Peyer's patch (tissue), 4 donors: Measurements from ENCODE around the gene TNIP3. TPM values are rescaled to one million over a fixed set of nuclear protein-coding genes. Genes with fewer than 3 reads are reported as not detected.

Experiments used
- DNase-seq, 3 donors: peaks; one replicate each; pipeline ENCODE4 v3.0.0-alpha.2; 2017 to 2019
- H3K27ac ChIP-seq, 4 donors: fragments of 200-600 bp; sonication (generic); one replicate each; pipeline ENCODE4 v1.5.1; 2016 to 2019
- H3K27me3 ChIP-seq, 2 donors: fragments of 200-600 bp; sonication (generic); one replicate each; pipeline ENCODE4 v1.5.1; 2019
- H3K36me3 ChIP-seq, 3 donors: fragments of 200-600 bp; sonication (generic); one replicate each; pipeline ENCODE4 v1.5.1; 2016 to 2019
- H3K4me1 ChIP-seq, 4 donors: fragments of 200-600 bp; sonication (generic); one replicate each; pipeline ENCODE4 v1.5.1; 2016 to 2019
- H3K4me3 ChIP-seq, 4 donors: fragments of 200-600 bp; sonication (generic); 1 replicate in 3 of 4; 2 replicates in 1 of 4; pipeline ENCODE4 v1.5.1; 2016 to 2019; ENCODE audit warnings: mild to moderate bottlenecking in 1 of 4
- H3K9me3 ChIP-seq, 4 donors: fragments of 200-600 bp; sonication (generic); one replicate each; pipeline ENCODE4 v1.5.1; 2016 to 2019; ENCODE audit warnings: mild to moderate bottlenecking in 1 of 4
- CTCF ChIP-seq, 6 experiments: fragments of 450-650 bp in 4 of 6; fragments of 200-600 bp in 2 of 6; sonication (generic) in 1 of 6; IDR thresholded peaks; one replicate each; pipeline ENCODE4 v1.5.1; 2017 to 2019; ENCODE audit warnings: antibody characterized with exemption in 6 of 6, mild to moderate bottlenecking in 3 of 6, moderate library complexity in 1 of 6
- POLR2A ChIP-seq, 2 donors: fragments of 450-650 bp; IDR thresholded peaks; one replicate each; pipeline ENCODE4 v1.5.1; 2017; ENCODE audit warnings: antibody characterized with exemption in 2 of 2, mild to moderate bottlenecking in 2 of 2, moderate library complexity in 2 of 2
- small RNA-seq, 2 donors: library from RNA; depleted of rRNA; stranded (forward); fragments of <200 nt; gene quantifications; one replicate each; pipeline ENCODE3, GENCODE V24; 2016
- total RNA-seq, 4 donors: library from RNA; depleted of rRNA; stranded (reverse); fragments of >200 nt; gene quantifications; one replicate each; pipeline ENCODE4 v1.1.0, GENCODE V29; 2016

TNIP3 gene
- total RNA-seq, 4 donors from 2014 or later: 0.88 TPM; not detected in 3

DNA sequence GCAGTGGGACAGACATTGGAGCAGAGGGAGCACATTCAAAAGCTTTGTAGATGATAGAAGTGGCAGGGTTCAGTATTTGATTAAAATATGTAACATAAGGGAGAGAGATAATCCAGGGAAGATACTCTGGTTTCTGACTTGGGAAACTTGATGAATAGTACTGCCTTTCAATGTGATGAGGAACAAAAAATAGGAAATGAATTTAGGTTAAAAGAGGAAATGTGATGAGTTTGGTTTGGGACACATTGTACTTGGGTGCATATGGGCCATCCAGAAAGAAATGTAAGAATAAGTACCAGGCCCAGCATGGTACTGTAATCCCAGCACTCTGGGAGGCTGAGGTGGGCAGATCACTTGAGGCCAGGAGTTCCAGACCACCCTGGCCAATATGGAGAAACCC is 70.9 kb downstream of the TNIP3 start:
- no peaks in the 10 kb centered on the region for H3K27me3 ChIP-seq
- H3K9me3 ChIP-seq: no peaks in the 10 kb centered on the region
- no peak overlapping the region for H3K27ac ChIP-seq
- no peak overlapping the region for H3K4me3 ChIP-seq
- DNase-seq: no peak
- no peak for TF ChIP-seq POLR2A (IDR thresholded peaks at IDR 0.05)
- TF ChIP-seq CTCF (IDR thresholded peaks at IDR 0.05): no peak
- no peaks in the 10 kb centered on the region for H3K4me1 ChIP-seq
- H3K36me3 ChIP-seq: no peaks in the 10 kb centered on the region

GRCh38 chr4:121091941-121092340 is 72.2 kb downstream of the TNIP3 start:
- Histone ChIP-seq H3K36me3 (no peaks in the 10 kb centered on the region), H3K4me1 (no peaks in the 10 kb centered on the region), H3K27ac (no peak overlapping the region), H3K9me3 (no peaks in the 10 kb centered on the region), H3K27me3 (no peaks in the 10 kb centered on the region), H3K4me3 (no peak overlapping the region)
- TF ChIP-seq POLR2A (IDR thresholded peaks at IDR 0.05) (no peak), CTCF (IDR thresholded peaks at IDR 0.05) (no peak)
- no peak for DNase-seq

GRCh38 chr4:121088867-121089266 is 75.3 kb downstream of the TNIP3 start:
- Histone ChIP-seq H3K36me3 (no peaks in the 10 kb centered on the region), H3K27ac (no peak overlapping the region), H3K4me1 (no peaks in the 10 kb centered on the region), H3K9me3 (no peaks in the 10 kb centered on the region), H3K4me3 (no peak overlapping the region), H3K27me3 (no peaks in the 10 kb centered on the region)
- TF ChIP-seq CTCF (IDR thresholded peaks at IDR 0.05): no peak
- no peak for DNase-seq

Small RNAs within 50 kb of the gene (small RNA-seq; reads per million reads assigned to genes)
- gene RNU6-948P: 0 reads per million in 2 donors

Other genes starting within 250 kb of the TNIP3 start
- gene PRDM5, start 241.6 kb downstream of the TNIP3 start, total RNA-seq: 1 to 10 TPM; 3.9 to 9.9 (median 5.3) TPM
- gene NDNF, start 91.8 kb downstream of the TNIP3 start, total RNA-seq: 1 to 10 TPM in 2 of 4 donors, under 1 TPM in 1, not detected in 1; 0.70 to 2.9 (median 2.3) TPM
- not detected for gene QRFPR, start 216.7 kb upstream of the TNIP3 start, total RNA-seq